HG03064 (cell line): ENCODE measurements around the gene APIP.
A peak's percentile ranks its signal among the peaks of the same experiment; 100 is the strongest.
"Not testable (repeated sequence)": the region's sequence is repeated elsewhere in the genome, so short reads cannot be mapped to it uniquely, and the experiment has no call there.

Source experiments
- ATAC-seq: cut with Tn5 transposase; IDR thresholded peaks from one replicate; pipeline ENCODE4 v1.9.1; 2021; ENCODE audit warnings: low read depth; ENCODE audit not compliant: unreplicated experiment

APIP gene

GRCh38 chr11:34926831-34927132 lies 10.6 kb upstream of the APIP start:
- ATAC-seq, result no peak

- ATAC-seq, result no peak
Observed at GRCh38 chr11:34926101-34926830, 10.1 kb upstream of the APIP start.

- no peak for ATAC-seq
Observed at GRCh38 chr11:34924714-34925113, 8.5 kb upstream of the APIP start.

- ATAC-seq, result no peak
Observed at GRCh38 chr11:34921156-34921555, 5.0 kb upstream of the APIP start.

- ATAC-seq, result no peak
Observed at GRCh38 chr11:34916843-34917770, 928 bp upstream of the APIP start.

GRCh38 chr11:34915136-34916014 lies 804 bp downstream of the APIP start:
- peak; percentile 12 for ATAC-seq

- not testable (repeated sequence) for ATAC-seq
Observed at GRCh38 chr11:34913556-34913955, 2.6 kb downstream of the APIP start.

- ATAC-seq, result no peak
Observed at GRCh38 chr11:34911676-34912075, 4.5 kb downstream of the APIP start.

GRCh38 chr11:34910817-34911216 lies 5.4 kb downstream of the APIP start:
- ATAC-seq, result no peak

GRCh38 chr11:34909955-34910354 lies 6.2 kb downstream of the APIP start:
- ATAC-seq, result no peak

- no peak for ATAC-seq
Observed at GRCh38 chr11:34909415-34909814, 6.8 kb downstream of the APIP start.

- ATAC-seq, result peak; percentile 74
Observed at GRCh38 chr11:34907934-34908593, 8.1 kb downstream of the APIP start.

GRCh38 chr11:34905666-34906065 lies 10.5 kb downstream of the APIP start:
- no peak for ATAC-seq

- no peak for ATAC-seq
Observed at GRCh38 chr11:34904421-34904955, 11.7 kb downstream of the APIP start.

GRCh38 chr11:34899633-34900016 lies 16.6 kb downstream of the APIP start:
- no peak for ATAC-seq

- no peak for ATAC-seq
Observed at GRCh38 chr11:34898474-34898873, 17.7 kb downstream of the APIP start.

- ATAC-seq, result no peak
Observed at GRCh38 chr11:34897171-34897870, 18.9 kb downstream of the APIP start.

GRCh38 chr11:34896191-34896590 lies 20.0 kb downstream of the APIP start:
- ATAC-seq, result not testable (repeated sequence)

- ATAC-seq, result no peak
Observed at GRCh38 chr11:34893416-34893815, 22.8 kb downstream of the APIP start.

GRCh38 chr11:34891611-34892010 lies 24.6 kb downstream of the APIP start:
- ATAC-seq, result no peak
